ENCODE results near the gene NPAS3. TPM values are rescaled to one million over a fixed set of nuclear protein-coding genes. Genes with fewer than 3 reads are reported as not detected.

The NPAS3 gene
- total RNA-seq, 1 experiment from 2014 or later, result not detected

DNA sequence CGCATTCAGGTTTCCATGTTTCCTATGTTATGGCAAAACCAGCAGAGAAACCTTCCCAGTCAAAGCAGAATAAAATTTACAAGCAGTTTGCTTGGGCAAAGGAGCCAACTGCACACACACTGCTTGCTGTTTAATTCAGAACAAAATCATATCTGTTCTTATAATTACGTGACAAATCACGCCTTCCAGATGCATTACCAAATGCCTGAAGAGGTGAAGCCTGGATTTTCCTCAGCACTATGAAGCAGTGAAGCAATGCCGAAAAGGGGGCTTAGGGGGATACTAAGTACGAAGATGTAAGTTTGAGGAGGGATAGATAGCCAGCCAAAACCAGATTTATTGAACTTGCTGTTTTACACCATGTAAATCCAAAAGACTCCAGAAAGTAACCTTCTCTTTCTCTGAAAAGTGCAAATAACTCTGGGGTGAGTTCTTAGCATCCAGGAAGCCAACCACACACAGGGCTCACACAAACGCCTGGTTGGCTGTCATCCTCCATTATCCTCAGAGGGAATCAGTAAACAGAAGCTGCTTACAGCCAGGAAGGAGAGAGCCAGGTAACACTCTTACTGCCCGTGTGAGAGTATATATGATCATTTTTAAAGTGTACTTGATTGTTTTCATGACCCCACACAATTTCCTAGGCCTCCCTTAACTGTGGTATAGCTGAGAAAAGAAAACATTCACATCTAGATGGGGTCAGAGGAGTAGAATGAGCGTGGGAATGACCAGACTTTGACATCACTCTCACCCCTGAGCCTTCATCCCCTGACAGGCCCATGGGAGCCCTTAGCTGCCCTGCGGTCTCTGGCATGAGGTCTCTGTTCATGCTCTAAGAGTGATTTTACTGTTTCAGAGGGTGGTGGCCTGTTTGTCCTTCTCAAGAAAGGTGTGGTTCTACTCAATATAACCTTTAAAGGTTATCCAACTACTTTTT, 569.7 kb downstream of the NPAS3 start (continued):
- TF ChIP-seq SP1 (IDR thresholded peaks at IDR 0.05; ENCODE audit: low read depth) (no peak), EZH2phosphoT487 (IDR thresholded peaks at IDR 0.05; ENCODE audit: borderline replicate concordance) (no peak), ZNF274 (IDR thresholded peaks at IDR 0.05; ENCODE audit: low read depth, low read length) (no peak), CBX3 (IDR thresholded peaks at IDR 0.05; ENCODE audit: low read depth) (no peak), FOSL1 (IDR thresholded peaks at IDR 0.05; ENCODE audit: low read depth) (no peak), SIN3A (IDR thresholded peaks at IDR 0.05; ENCODE audit: low read depth) (no peak), RAD21 (IDR thresholded peaks at IDR 0.05; ENCODE audit: low read depth) (no peak), YY1 (IDR thresholded peaks at IDR 0.05; ENCODE audit: extremely low read depth, insufficient replicate concordance, low read depth, low read length) (no peak)
- TF ChIP-seq, protein P1, sequence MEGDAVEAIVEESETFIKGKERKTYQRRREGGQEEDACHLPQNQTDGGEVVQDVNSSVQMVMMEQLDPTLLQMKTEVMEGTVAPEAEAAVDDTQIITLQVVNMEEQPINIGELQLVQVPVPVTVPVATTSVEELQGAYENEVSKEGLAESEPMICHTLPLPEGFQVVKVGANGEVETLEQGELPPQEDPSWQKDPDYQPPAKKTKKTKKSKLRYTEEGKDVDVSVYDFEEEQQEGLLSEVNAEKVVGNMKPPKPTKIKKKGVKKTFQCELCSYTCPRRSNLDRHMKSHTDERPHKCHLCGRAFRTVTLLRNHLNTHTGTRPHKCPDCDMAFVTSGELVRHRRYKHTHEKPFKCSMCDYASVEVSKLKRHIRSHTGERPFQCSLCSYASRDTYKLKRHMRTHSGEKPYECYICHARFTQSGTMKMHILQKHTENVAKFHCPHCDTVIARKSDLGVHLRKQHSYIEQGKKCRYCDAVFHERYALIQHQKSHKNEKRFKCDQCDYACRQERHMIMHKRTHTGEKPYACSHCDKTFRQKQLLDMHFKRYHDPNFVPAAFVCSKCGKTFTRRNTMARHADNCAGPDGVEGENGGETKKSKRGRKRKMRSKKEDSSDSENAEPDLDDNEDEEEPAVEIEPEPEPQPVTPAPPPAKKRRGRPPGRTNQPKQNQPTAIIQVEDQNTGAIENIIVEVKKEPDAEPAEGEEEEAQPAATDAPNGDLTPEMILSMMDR (IDR thresholded peaks at IDR 0.05 in 2 of 3, conservative IDR thresholded peaks at IDR 0.05 in 1 of 3; ENCODE audit: borderline replicate concordance in 1 of 3, insufficient read depth in 1 of 3, low read depth in 2 of 3, low read length in 2 of 3), result no peak

DNA sequence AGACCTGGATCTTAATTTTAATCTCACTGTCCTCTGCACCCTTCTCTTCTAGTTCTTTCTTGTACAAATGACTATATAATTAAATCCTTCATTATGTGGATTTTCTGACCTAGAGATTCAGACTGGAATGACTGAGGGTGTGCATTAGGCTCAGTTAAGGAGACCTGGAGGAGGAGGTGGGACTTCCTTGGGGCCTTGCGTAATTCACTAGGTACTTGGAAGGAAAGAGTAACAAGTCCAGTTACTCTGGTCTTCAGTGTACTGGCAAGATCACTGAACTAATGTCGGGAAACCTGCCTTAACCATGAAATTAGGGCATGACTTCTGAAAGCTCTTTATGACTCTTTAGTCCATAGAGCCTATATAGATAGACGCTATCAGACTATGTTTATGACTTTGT, 570.8 kb downstream of the NPAS3 start:
- no peaks in the 10 kb centered on the region; a peak in 1 of 4 replicates for H3K9me3 ChIP-seq (ENCODE audit: control insufficient read depth in 1 of 2, insufficient read depth in 1 of 2, low read depth in 1 of 2, low read length in 2 of 2)
- H4K20me1 ChIP-seq (ENCODE audit: insufficient read depth), result no peaks in the 10 kb centered on the region
- no TSS peak for BruUV-seq (replicated peaks)
- no peaks in the 10 kb centered on the region for H3K9me2 ChIP-seq (ENCODE audit: insufficient read depth)
- no peak overlapping the region for H3K4me2 ChIP-seq (ENCODE audit: low read length)
- H3K4me3 ChIP-seq (replicated peaks in 1 of 2; ENCODE audit: low read depth in 1 of 2, low read length in 2 of 2), result no peak overlapping the region
- H3K27me3 ChIP-seq (ENCODE audit: insufficient read depth, low read length), result no peaks in the 10 kb centered on the region
- intact Hi-C loops (cut with micrococcal nuclease), result no loop called here
- ChIA-PET POLR2A (no interaction called here), CTCF (no interaction called here), RAD21 (ENCODE audit: low non-redundant PET in 1 of 2, low total read pairs in 2 of 2, uncharacterized antibody in 2 of 2, unreplicated experiment in 2 of 2) (no interaction called here)
- ATAC-seq (no peak), DNase-seq (ENCODE audit: low read depth, low spot score) (no peak)
- no peak overlapping the region for H3K27ac ChIP-seq (ENCODE audit: low read depth, low read length)
- no peak overlapping the region for H3K9ac ChIP-seq (ENCODE audit: low read length)
- H2AFZ ChIP-seq (ENCODE audit: low read depth, low read length, poor library complexity, severe bottlenecking), result no peak overlapping the region
- H3K36me3 ChIP-seq (ENCODE audit: control insufficient read depth in 1 of 2, insufficient read depth in 2 of 2, low read length in 2 of 2), result no peaks in the 10 kb centered on the region
- H3K79me2 ChIP-seq (ENCODE audit: insufficient read depth, low read length), result no peaks in the 10 kb centered on the region
- H3K4me1 ChIP-seq (ENCODE audit: control insufficient read depth in 1 of 2, insufficient read depth in 2 of 2, low read length in 2 of 2), result no peaks in the 10 kb centered on the region
- no peak for TF ChIP-seq POLR2AphosphoS5 (IDR thresholded peaks at IDR 0.05; ENCODE audit: low read depth, low read length)
- TF ChIP-seq, protein P2, sequence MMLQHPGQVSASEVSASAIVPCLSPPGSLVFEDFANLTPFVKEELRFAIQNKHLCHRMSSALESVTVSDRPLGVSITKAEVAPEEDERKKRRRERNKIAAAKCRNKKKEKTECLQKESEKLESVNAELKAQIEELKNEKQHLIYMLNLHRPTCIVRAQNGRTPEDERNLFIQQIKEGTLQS (IDR thresholded peaks at IDR 0.05), result no peak
- TF ChIP-seq, protein P1 (IDR thresholded peaks at IDR 0.05 in 2 of 3, conservative IDR thresholded peaks at IDR 0.05 in 1 of 3; ENCODE audit: borderline replicate concordance in 1 of 3, insufficient read depth in 1 of 3, low read depth in 2 of 3, low read length in 2 of 3), result no peak
- TF ChIP-seq, protein P3, sequence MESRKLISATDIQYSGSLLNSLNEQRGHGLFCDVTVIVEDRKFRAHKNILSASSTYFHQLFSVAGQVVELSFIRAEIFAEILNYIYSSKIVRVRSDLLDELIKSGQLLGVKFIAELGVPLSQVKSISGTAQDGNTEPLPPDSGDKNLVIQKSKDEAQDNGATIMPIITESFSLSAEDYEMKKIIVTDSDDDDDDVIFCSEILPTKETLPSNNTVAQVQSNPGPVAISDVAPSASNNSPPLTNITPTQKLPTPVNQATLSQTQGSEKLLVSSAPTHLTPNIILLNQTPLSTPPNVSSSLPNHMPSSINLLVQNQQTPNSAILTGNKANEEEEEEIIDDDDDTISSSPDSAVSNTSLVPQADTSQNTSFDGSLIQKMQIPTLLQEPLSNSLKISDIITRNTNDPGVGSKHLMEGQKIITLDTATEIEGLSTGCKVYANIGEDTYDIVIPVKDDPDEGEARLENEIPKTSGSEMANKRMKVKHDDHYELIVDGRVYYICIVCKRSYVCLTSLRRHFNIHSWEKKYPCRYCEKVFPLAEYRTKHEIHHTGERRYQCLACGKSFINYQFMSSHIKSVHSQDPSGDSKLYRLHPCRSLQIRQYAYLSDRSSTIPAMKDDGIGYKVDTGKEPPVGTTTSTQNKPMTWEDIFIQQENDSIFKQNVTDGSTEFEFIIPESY (IDR thresholded peaks at IDR 0.05; ENCODE audit: extremely low read depth, insufficient replicate concordance, low read length), result no peak
- TF ChIP-seq SP1 (IDR thresholded peaks at IDR 0.05; ENCODE audit: low read depth), result no peak
- TF ChIP-seq ZFX (IDR thresholded peaks at IDR 0.05), result no peak
- no peak for TF ChIP-seq SRF (IDR thresholded peaks at IDR 0.05; ENCODE audit: low read depth)
- TF ChIP-seq CEBPB (IDR thresholded peaks at IDR 0.05; ENCODE audit: low read depth), result no peak
- TF ChIP-seq YY1 (IDR thresholded peaks at IDR 0.05; ENCODE audit: extremely low read depth, insufficient replicate concordance, low read depth, low read length), result no peak
- no peak for TF ChIP-seq ZNF274 (IDR thresholded peaks at IDR 0.05; ENCODE audit: low read depth, low read length)
- TF ChIP-seq CBX3 (IDR thresholded peaks at IDR 0.05; ENCODE audit: low read depth), result no peak
- no peak for TF ChIP-seq RAD21 (IDR thresholded peaks at IDR 0.05; ENCODE audit: low read depth)
- no peak for TF ChIP-seq FOSL1 (IDR thresholded peaks at IDR 0.05; ENCODE audit: low read depth)
- TF ChIP-seq TCF7L2 (IDR thresholded peaks at IDR 0.05; ENCODE audit: borderline replicate concordance, extremely low read depth, insufficient read depth, insufficient read length), result no peak
